ENCODE data around the gene PLP1. TPM values are rescaled to one million over a fixed set of nuclear protein-coding genes. Genes with fewer than 3 reads are reported as not detected.

Gene PLP1
- total and polyA plus RNA-seq, 2 experiments from 2014 or later, result 0.22 to 0.29 TPM

- WGBS, 2 experiments (ENCODE audit: low coverage in 1 of 2, low lambda C conversion rate in 2 of 2, missing lambda C conversion rate in 2 of 2), result 21 to 25% methylated on average over 1 of the region's 1 CpG
- Histone ChIP-seq H3K27me3 (replicated peaks; ENCODE audit: insufficient read depth) (no peaks in the 10 kb centered on the region), H3K9me2 (ENCODE audit: insufficient read depth) (no peaks in the 10 kb centered on the region), H3K9me3 (ENCODE audit: low read depth) (no peaks in the 10 kb centered on the region), H3K79me2 (ENCODE audit: insufficient read depth) (no peaks in the 10 kb centered on the region), H3K4me1 (ENCODE audit: insufficient read depth) (peaks cover 4% of the 10 kb centered on the region), H2AFZ (no peak overlapping the region), H3K9ac (no peak overlapping the region), H3K4me3 (no peak overlapping the region), H3K36me3 (ENCODE audit: low read depth) (no peaks in the 10 kb centered on the region), H4K20me1 (ENCODE audit: insufficient read depth) (no peaks in the 10 kb centered on the region), H3K4me2 (ENCODE audit: unreplicated experiment) (no peak overlapping the region), H3K27ac (no peak overlapping the region), H3F3A (ENCODE audit: insufficient read depth) (no peaks in the 10 kb centered on the region)
- DNase-seq, result no peak
- TF ChIP-seq EZH2phosphoT487 (IDR thresholded peaks at IDR 0.05; ENCODE audit: insufficient read depth, low read depth), result no peak
- TF ChIP-seq EZH2 (IDR thresholded peaks at IDR 0.05; ENCODE audit: insufficient read depth, poor library complexity, severe bottlenecking), result no peak
- in situ Hi-C loops (cut with MboI), result no loop called here
Measured at GRCh38 chrX:103739421-103739820, 37.2 kb upstream of the PLP1 start.

GRCh38 chrX:103741879-103742278 lies 34.8 kb upstream of the PLP1 start:
- H3F3A ChIP-seq (ENCODE audit: insufficient read depth), result no peaks in the 10 kb centered on the region
- in situ Hi-C loops (cut with MboI), result no loop called here
- no peaks in the 10 kb centered on the region for H3K79me2 ChIP-seq (ENCODE audit: insufficient read depth)
- peak; percentile 40 for DNase-seq
- H3K9me2 ChIP-seq (ENCODE audit: insufficient read depth), result no peaks in the 10 kb centered on the region
- no peak for TF ChIP-seq EZH2 (IDR thresholded peaks at IDR 0.05; ENCODE audit: insufficient read depth, poor library complexity, severe bottlenecking)
- TF ChIP-seq EZH2phosphoT487 (IDR thresholded peaks at IDR 0.05; ENCODE audit: insufficient read depth, low read depth), result no peak
- H3K4me3 ChIP-seq, result no peak overlapping the region
- 82 to 83% methylated on average over 1 of the region's 1 CpG for WGBS, 2 experiments (ENCODE audit: low coverage in 1 of 2, low lambda C conversion rate in 2 of 2, missing lambda C conversion rate in 2 of 2)
- H3K27me3 ChIP-seq (replicated peaks; ENCODE audit: insufficient read depth), result no peaks in the 10 kb centered on the region
- no peaks in the 10 kb centered on the region for H3K36me3 ChIP-seq (ENCODE audit: low read depth)
- no peaks in the 10 kb centered on the region for H3K9me3 ChIP-seq (ENCODE audit: low read depth)
- no peaks in the 10 kb centered on the region for H4K20me1 ChIP-seq (ENCODE audit: insufficient read depth)
- H3K27ac ChIP-seq, result no peak overlapping the region
- no peaks in the 10 kb centered on the region for H3K4me1 ChIP-seq (ENCODE audit: insufficient read depth)
- no peak overlapping the region for H2AFZ ChIP-seq
- H3K4me2 ChIP-seq (ENCODE audit: unreplicated experiment), result no peak overlapping the region
- no peak overlapping the region for H3K9ac ChIP-seq

- H3K9me2 ChIP-seq (ENCODE audit: insufficient read depth), result no peaks in the 10 kb centered on the region
- H2AFZ ChIP-seq, result no peak overlapping the region
- H3K27me3 ChIP-seq (replicated peaks; ENCODE audit: insufficient read depth), result no peaks in the 10 kb centered on the region
- H3K36me3 ChIP-seq (ENCODE audit: low read depth), result no peaks in the 10 kb centered on the region
- H3K4me2 ChIP-seq (ENCODE audit: unreplicated experiment), result no peak overlapping the region
- no peak overlapping the region for H3K4me3 ChIP-seq
- H3F3A ChIP-seq (ENCODE audit: insufficient read depth), result no peaks in the 10 kb centered on the region
- DNase-seq, result no peak
- H3K27ac ChIP-seq, result no peak overlapping the region
- H3K4me1 ChIP-seq (ENCODE audit: insufficient read depth), result no peaks in the 10 kb centered on the region
- in situ Hi-C loops (cut with MboI), result no loop called here
- TF ChIP-seq EZH2 (IDR thresholded peaks at IDR 0.05; ENCODE audit: insufficient read depth, poor library complexity, severe bottlenecking), result no peak
- no peak for TF ChIP-seq EZH2phosphoT487 (IDR thresholded peaks at IDR 0.05; ENCODE audit: insufficient read depth, low read depth)
- 96 to 99% methylated on average over 6 of the region's 6 CpGs for WGBS, 2 experiments (ENCODE audit: low coverage in 1 of 2, low lambda C conversion rate in 2 of 2, missing lambda C conversion rate in 2 of 2)
- no peaks in the 10 kb centered on the region for H4K20me1 ChIP-seq (ENCODE audit: insufficient read depth)
- no peak overlapping the region for H3K9ac ChIP-seq
- H3K79me2 ChIP-seq (ENCODE audit: insufficient read depth), result no peaks in the 10 kb centered on the region
- H3K9me3 ChIP-seq (ENCODE audit: low read depth), result no peaks in the 10 kb centered on the region
Measured at GRCh38 chrX:103742339-103742738, 34.3 kb upstream of the PLP1 start.

GRCh38 chrX:103747163-103747562 lies 29.5 kb upstream of the PLP1 start:
- no peak overlapping the region for H3K9ac ChIP-seq
- no peak overlapping the region for H3K27ac ChIP-seq
- in situ Hi-C loops (cut with MboI), result no loop called here
- H3K4me2 ChIP-seq (ENCODE audit: unreplicated experiment), result no peak overlapping the region
- no peaks in the 10 kb centered on the region for H4K20me1 ChIP-seq (ENCODE audit: insufficient read depth)
- no peaks in the 10 kb centered on the region for H3K36me3 ChIP-seq (ENCODE audit: low read depth)
- H3K9me3 ChIP-seq (ENCODE audit: low read depth), result no peaks in the 10 kb centered on the region
- no peaks in the 10 kb centered on the region for H3K9me2 ChIP-seq (ENCODE audit: insufficient read depth)
- H3K4me1 ChIP-seq (ENCODE audit: insufficient read depth), result no peaks in the 10 kb centered on the region
- H3K27me3 ChIP-seq (replicated peaks; ENCODE audit: insufficient read depth), result no peaks in the 10 kb centered on the region
- no peaks in the 10 kb centered on the region for H3K79me2 ChIP-seq (ENCODE audit: insufficient read depth)
- H3F3A ChIP-seq (ENCODE audit: insufficient read depth), result no peaks in the 10 kb centered on the region
- 51 to 86% methylated on average over 2 of the region's 2 CpGs for WGBS, 2 experiments (ENCODE audit: low coverage in 1 of 2, low lambda C conversion rate in 2 of 2, missing lambda C conversion rate in 2 of 2)
- TF ChIP-seq EZH2 (IDR thresholded peaks at IDR 0.05; ENCODE audit: insufficient read depth, poor library complexity, severe bottlenecking) (no peak), EZH2phosphoT487 (IDR thresholded peaks at IDR 0.05; ENCODE audit: insufficient read depth, low read depth) (no peak)
- no peak overlapping the region for H2AFZ ChIP-seq
- no peak overlapping the region for H3K4me3 ChIP-seq
- DNase-seq, result no peak

- no peaks in the 10 kb centered on the region for H3K9me2 ChIP-seq (ENCODE audit: insufficient read depth)
- H4K20me1 ChIP-seq (ENCODE audit: insufficient read depth), result no peaks in the 10 kb centered on the region
- no peaks in the 10 kb centered on the region for H3K36me3 ChIP-seq (ENCODE audit: low read depth)
- no peaks in the 10 kb centered on the region for H3K9me3 ChIP-seq (ENCODE audit: low read depth)
- no peak overlapping the region for H2AFZ ChIP-seq
- no peaks in the 10 kb centered on the region for H3K79me2 ChIP-seq (ENCODE audit: insufficient read depth)
- H3K27me3 ChIP-seq (replicated peaks; ENCODE audit: insufficient read depth), result no peaks in the 10 kb centered on the region
- H3F3A ChIP-seq (ENCODE audit: insufficient read depth), result no peaks in the 10 kb centered on the region
- no peak for DNase-seq
- in situ Hi-C loops (cut with MboI), result no loop called here
- no peak overlapping the region for H3K4me3 ChIP-seq
- no peaks in the 10 kb centered on the region for H3K4me1 ChIP-seq (ENCODE audit: insufficient read depth)
- no peak overlapping the region for H3K9ac ChIP-seq
- no peak overlapping the region for H3K27ac ChIP-seq
- TF ChIP-seq EZH2phosphoT487 (IDR thresholded peaks at IDR 0.05; ENCODE audit: insufficient read depth, low read depth), result no peak
- no peak for TF ChIP-seq EZH2 (IDR thresholded peaks at IDR 0.05; ENCODE audit: insufficient read depth, poor library complexity, severe bottlenecking)
- WGBS, 2 experiments (ENCODE audit: low coverage in 1 of 2, low lambda C conversion rate in 2 of 2, missing lambda C conversion rate in 2 of 2), result 66 to 90% methylated on average over 2 to 4 of the region's 4 CpGs
- H3K4me2 ChIP-seq (ENCODE audit: unreplicated experiment), result no peak overlapping the region
Measured at GRCh38 chrX:103754401-103754800, 22.2 kb upstream of the PLP1 start.

Data from GM23248 (cell line).